Loucy (cell line): Measurements from ENCODE around the gene CD74.

ENCODE experiments used
- H2AFZ ChIP-seq: fragments of 200-600 bp; sonication (generic); 2 replicates; pipeline ENCODE4 v1.6.0; 2016; ENCODE audit warnings: antibody characterized with exemption, mild to moderate bottlenecking, low read length, moderate library complexity
- H3F3A ChIP-seq: fragments of 200-600 bp; 2 replicates; pipeline ENCODE4 v1.6.0; 2016; ENCODE audit warnings: antibody characterized with exemption, low read depth, mild to moderate bottlenecking
- H3K27me3 ChIP-seq: fragments of 200-600 bp; sonication (generic); 2 replicates; pipeline ENCODE4 v1.6.1; 2014; ENCODE audit warnings: low read length, mild to moderate bottlenecking; ENCODE audit not compliant: insufficient read depth, poor library complexity, severe bottlenecking
- H3K36me3 ChIP-seq: fragments of 200-600 bp; sonication (generic); 2 replicates; pipeline ENCODE4 v1.6.1; 2016; ENCODE audit warnings: low read length; ENCODE audit not compliant: insufficient read depth
- H3K4me1 ChIP-seq: fragments of 200-600 bp; sonication (generic); 2 replicates; pipeline ENCODE4 v1.5.1; 2014; ENCODE audit warnings: low read length, mild to moderate bottlenecking; ENCODE audit not compliant: insufficient read depth, poor library complexity, severe bottlenecking
- H3K4me2 ChIP-seq: fragments of 200-600 bp; sonication (generic); 2 replicates; pipeline ENCODE4 v1.6.0; 2014; ENCODE audit warnings: antibody characterized with exemption, low read length, low read depth, mild to moderate bottlenecking; ENCODE audit not compliant: poor library complexity, severe bottlenecking
- H3K4me3 ChIP-seq: fragments of 200-600 bp; sonication (generic); 2 replicates; pipeline ENCODE4 v1.5.1; 2014; ENCODE audit warnings: low read length, mild to moderate bottlenecking, mixed read lengths; ENCODE audit not compliant: poor library complexity, severe bottlenecking
- H3K79me2 ChIP-seq: fragments of 200-600 bp; sonication (generic); 2 replicates; pipeline ENCODE4 v1.6.1; 2014; ENCODE audit warnings: low read length; ENCODE audit not compliant: insufficient read depth
- H3K9ac ChIP-seq: fragments of 200-600 bp; sonication (generic); 2 replicates; pipeline ENCODE4 v1.6.0; 2014; ENCODE audit warnings: mild to moderate bottlenecking, low read depth, low read length, moderate library complexity; ENCODE audit not compliant: poor library complexity, severe bottlenecking
- H3K9me2 ChIP-seq: fragments of 200-600 bp; sonication (generic); replicated peaks from 2 replicates; pipeline ENCODE4 v1.6.1; 2016; ENCODE audit warnings: low read depth, low read length, mixed read lengths
- H3K9me3 ChIP-seq: fragments of 200-600 bp; sonication (generic); 2 replicates; pipeline ENCODE4 v1.6.1; 2014; ENCODE audit warnings: mild to moderate bottlenecking, antibody characterized with exemption, low read length, low read depth; ENCODE audit not compliant: insufficient read depth
- H4K20me1 ChIP-seq: fragments of 200-600 bp; sonication (generic); 2 replicates; pipeline ENCODE4 v1.6.0; 2014; ENCODE audit warnings: antibody characterized with exemption, low read length, mild to moderate bottlenecking; ENCODE audit not compliant: insufficient read depth, poor library complexity, severe bottlenecking
- CTCF ChIP-seq: fragments of 200-600 bp; sonication (generic); conservative IDR thresholded peaks from 2 replicates; pipeline ENCODE4 v1.5.1; 2014; ENCODE audit warnings: mild to moderate bottlenecking, antibody characterized with exemption, low read length
- EZH2phosphoT487 ChIP-seq: fragments of 200-600 bp; IDR thresholded peaks from 2 replicates; pipeline ENCODE4 v1.6.1; 2018; ENCODE audit warnings: antibody characterized with exemption, mild to moderate bottlenecking, moderate library complexity, borderline replicate concordance

Gene CD74

DNA sequence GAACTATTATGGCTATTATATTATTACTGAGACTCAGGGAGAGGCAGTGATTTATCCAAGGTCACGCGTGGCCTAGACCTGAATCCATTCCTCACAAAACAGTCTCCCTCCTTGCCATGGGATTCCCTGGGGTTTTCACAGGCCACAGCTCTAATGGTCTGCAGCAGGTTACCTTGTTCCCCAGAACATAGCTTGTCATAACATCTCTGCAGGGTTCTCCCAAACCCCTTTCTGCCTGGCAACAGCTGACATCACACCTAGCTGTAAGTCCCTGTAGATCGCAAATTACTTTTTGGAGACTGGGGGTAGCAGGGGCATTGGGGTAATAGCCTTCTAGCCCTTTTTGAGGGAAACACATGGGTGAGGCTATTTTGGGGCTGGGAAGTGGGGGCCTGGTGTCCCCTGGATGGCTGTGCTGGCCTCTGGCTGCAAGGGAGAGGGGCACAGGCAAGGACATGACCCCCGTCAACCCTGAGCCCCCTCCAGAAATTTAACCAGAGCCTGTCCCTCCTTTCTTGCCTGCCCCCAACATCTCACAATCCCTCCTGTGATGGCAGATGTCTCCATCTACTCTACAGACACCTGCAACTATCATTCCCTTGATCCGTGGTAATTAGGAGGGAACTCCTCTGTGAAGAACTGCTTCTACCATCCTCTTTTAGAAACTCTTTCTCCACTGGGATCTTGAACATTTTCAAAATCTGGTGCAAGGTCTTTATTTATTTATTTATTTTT, 1.3 kb downstream of the CD74 start:
- Histone ChIP-seq H3K9me2 (no peaks in the 10 kb centered on the region), H4K20me1 (no peaks in the 10 kb centered on the region), H3K36me3 (no peaks in the 10 kb centered on the region), H3K4me3 (no peak overlapping the region), H3K4me1 (peaks cover 5% of the 10 kb centered on the region), H2AFZ (no peak overlapping the region), H3K79me2 (no peaks in the 10 kb centered on the region), H3K9me3 (no peaks in the 10 kb centered on the region), H3F3A (no peaks in the 10 kb centered on the region), H3K9ac (no peak overlapping the region), H3K27me3 (no peaks in the 10 kb centered on the region), H3K4me2 (no peak overlapping the region)
- TF ChIP-seq EZH2phosphoT487 (no peak), CTCF (no peak)

GRCh38 chr5:150410524-150411244, 2.0 kb downstream of the CD74 start:
- H3K4me1 ChIP-seq, result peaks cover 5% of the 10 kb centered on the region
- peak overlapping the region; percentile 89 for H2AFZ ChIP-seq
- H3K4me3 ChIP-seq, result peak overlapping the region; percentile 59
- no peaks in the 10 kb centered on the region for H3F3A ChIP-seq
- peak overlapping the region; percentile 66 for H3K4me2 ChIP-seq
- peak overlapping the region; percentile 46 for H3K9ac ChIP-seq
- TF ChIP-seq CTCF (no peak), EZH2phosphoT487 (no peak)
- H4K20me1 ChIP-seq, result no peaks in the 10 kb centered on the region
- H3K27me3 ChIP-seq, result no peaks in the 10 kb centered on the region
- H3K36me3 ChIP-seq, result no peaks in the 10 kb centered on the region
- H3K79me2 ChIP-seq, result no peaks in the 10 kb centered on the region
- H3K9me3 ChIP-seq, result no peaks in the 10 kb centered on the region
- H3K9me2 ChIP-seq, result no peaks in the 10 kb centered on the region

DNA sequence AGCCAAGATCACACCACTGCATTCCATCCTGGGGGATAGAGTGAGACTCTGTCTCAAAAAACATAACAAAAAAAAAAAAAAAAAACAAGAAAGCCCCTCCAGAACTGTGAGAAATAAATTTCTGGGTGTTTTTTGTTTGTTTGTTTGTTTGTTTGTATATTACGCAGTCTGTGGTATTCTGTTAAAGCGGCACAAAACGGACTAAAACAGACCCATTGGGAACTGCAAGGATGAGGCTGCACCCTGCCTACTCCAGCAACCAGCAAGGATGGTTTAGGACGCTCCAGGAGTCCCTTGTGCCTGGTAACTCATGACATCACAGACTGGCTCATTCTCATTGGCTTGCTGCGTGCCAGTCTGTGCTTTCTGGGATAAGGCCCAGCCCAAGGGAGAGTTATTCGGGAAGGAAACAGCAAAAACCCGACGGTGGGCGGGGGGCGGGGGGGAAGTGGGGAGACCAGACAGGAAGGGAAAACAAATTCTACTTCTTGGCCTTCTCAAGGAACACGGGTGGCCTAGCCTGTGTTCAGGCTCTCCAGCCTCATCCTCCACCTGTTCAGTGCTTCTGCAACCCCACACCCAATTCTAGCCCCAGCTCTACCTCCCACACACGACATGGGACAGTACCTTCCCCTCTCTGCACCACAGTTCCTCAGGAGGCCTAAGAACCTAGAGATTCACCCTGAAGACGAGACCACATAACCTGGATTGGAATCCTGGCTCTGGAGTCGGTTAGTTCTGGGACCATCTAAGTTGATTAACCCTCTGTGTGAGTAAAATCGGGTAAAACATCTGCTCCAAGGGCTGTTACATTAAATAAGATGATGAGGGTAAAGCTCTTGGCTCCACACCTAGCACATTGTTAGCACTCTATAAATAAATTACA, 2.8 kb downstream of the CD74 start:
- H3K4me2 ChIP-seq, result peak overlapping the region; percentile 66
- no peaks in the 10 kb centered on the region for H3K79me2 ChIP-seq
- H2AFZ ChIP-seq, result peak overlapping the region; percentile 89
- no peaks in the 10 kb centered on the region for H3F3A ChIP-seq
- no peaks in the 10 kb centered on the region for H4K20me1 ChIP-seq
- peak overlapping the region; percentile 59 for H3K4me3 ChIP-seq
- no peaks in the 10 kb centered on the region for H3K9me2 ChIP-seq
- no peaks in the 10 kb centered on the region for H3K36me3 ChIP-seq
- TF ChIP-seq EZH2phosphoT487 (no peak), CTCF (no peak)
- H3K9ac ChIP-seq, result peak overlapping the region; percentile 46
- no peaks in the 10 kb centered on the region for H3K9me3 ChIP-seq
- H3K4me1 ChIP-seq, result peaks cover 5% of the 10 kb centered on the region
- H3K27me3 ChIP-seq, result no peaks in the 10 kb centered on the region
